ENCODE results near the gene DCDC2C. TPM values are rescaled to one million over a fixed set of nuclear protein-coding genes. Genes with fewer than 3 reads are reported as not detected.

Gene DCDC2C
- total RNA-seq, 1 donor from 2014 or later, result not detected

- peaks cover 41% of the 10 kb centered on the region for H3K27me3 Mint-ChIP-seq (ENCODE audit: low read depth)
- H3K4me3 Mint-ChIP-seq, result no peak overlapping the region
- H3K36me3 Mint-ChIP-seq, result no peaks in the 10 kb centered on the region
Measured at GRCh38 chr2:3759331-3759730, 56.0 kb downstream of the DCDC2C start.

GRCh38 chr2:3759761-3760160 lies 56.4 kb downstream of the DCDC2C start:
- H3K36me3 Mint-ChIP-seq, result no peaks in the 10 kb centered on the region
- peaks cover 44% of the 10 kb centered on the region for H3K27me3 Mint-ChIP-seq (ENCODE audit: low read depth)
- H3K4me3 Mint-ChIP-seq, result no peak overlapping the region
- H3K4me1 Mint-ChIP-seq, result peaks cover 25% of the 10 kb centered on the region
- DNase-seq (ENCODE audit: low spot score in 2 of 2, unreplicated experiment in 2 of 2), result no peak
- no peak for TF ChIP-seq CTCF (IDR thresholded peaks at IDR 0.05; ENCODE audit: unreplicated experiment)
- no peak overlapping the region for H3K27ac Mint-ChIP-seq
- peaks cover 7% of the 10 kb centered on the region for H3K9me3 Mint-ChIP-seq

More at GRCh38 chr2:3759331-3759730, 56.0 kb downstream of the DCDC2C start:
- H3K27ac Mint-ChIP-seq, result no peak overlapping the region
- H3K9me3 Mint-ChIP-seq, result peaks cover 7% of the 10 kb centered on the region
- no peak for DNase-seq (ENCODE audit: low spot score in 2 of 2, unreplicated experiment in 2 of 2)
- TF ChIP-seq CTCF (IDR thresholded peaks at IDR 0.05; ENCODE audit: unreplicated experiment), result no peak
- H3K4me1 Mint-ChIP-seq, result peaks cover 30% of the 10 kb centered on the region

- H3K4me1 Mint-ChIP-seq, result peaks cover 17% of the 10 kb centered on the region
- no peak overlapping the region for H3K27ac Mint-ChIP-seq
- no peak overlapping the region for H3K4me3 Mint-ChIP-seq
- TF ChIP-seq CTCF (IDR thresholded peaks at IDR 0.05; ENCODE audit: unreplicated experiment), result no peak
- peaks cover 59% of the 10 kb centered on the region for H3K27me3 Mint-ChIP-seq (ENCODE audit: low read depth)
- peaks cover 7% of the 10 kb centered on the region for H3K9me3 Mint-ChIP-seq
- H3K36me3 Mint-ChIP-seq, result no peaks in the 10 kb centered on the region
- no peak for DNase-seq (ENCODE audit: low spot score in 2 of 2, unreplicated experiment in 2 of 2)
Measured at GRCh38 chr2:3761272-3761671, 57.9 kb downstream of the DCDC2C start.

- Mint-ChIP-seq H3K27me3 (ENCODE audit: low read depth) (peaks cover 72% of the 10 kb centered on the region), H3K36me3 (no peaks in the 10 kb centered on the region), H3K9me3 (peaks cover 7% of the 10 kb centered on the region), H3K27ac (no peak overlapping the region), H3K4me1 (peaks cover 3% of the 10 kb centered on the region), H3K4me3 (no peak overlapping the region)
- DNase-seq (ENCODE audit: low spot score in 2 of 2, unreplicated experiment in 2 of 2), result no peak
- no peak for TF ChIP-seq CTCF (IDR thresholded peaks at IDR 0.05; ENCODE audit: unreplicated experiment)
Measured at GRCh38 chr2:3762771-3763447, 59.5 kb downstream of the DCDC2C start.

- no peak for DNase-seq (ENCODE audit: low spot score in 2 of 2, unreplicated experiment in 2 of 2)
- Mint-ChIP-seq H3K36me3 (no peaks in the 10 kb centered on the region), H3K4me1 (no peaks in the 10 kb centered on the region), H3K27me3 (ENCODE audit: low read depth) (peaks cover 91% of the 10 kb centered on the region), H3K9me3 (peaks cover 5% of the 10 kb centered on the region), H3K4me3 (no peak overlapping the region), H3K27ac (no peak overlapping the region)
- no peak for TF ChIP-seq CTCF (IDR thresholded peaks at IDR 0.05; ENCODE audit: unreplicated experiment)
Measured at GRCh38 chr2:3766824-3767223, 63.4 kb downstream of the DCDC2C start.

Measured in mesothelial cell of epicardium (in vitro differentiated cells).